Measurements from ENCODE around the gene PKP1. TPM values are rescaled to one million over a fixed set of nuclear protein-coding genes. Genes with fewer than 3 reads are reported as not detected.

The PKP1 gene
- polyA plus RNA-seq, 3 donors, result not detected

DNA sequence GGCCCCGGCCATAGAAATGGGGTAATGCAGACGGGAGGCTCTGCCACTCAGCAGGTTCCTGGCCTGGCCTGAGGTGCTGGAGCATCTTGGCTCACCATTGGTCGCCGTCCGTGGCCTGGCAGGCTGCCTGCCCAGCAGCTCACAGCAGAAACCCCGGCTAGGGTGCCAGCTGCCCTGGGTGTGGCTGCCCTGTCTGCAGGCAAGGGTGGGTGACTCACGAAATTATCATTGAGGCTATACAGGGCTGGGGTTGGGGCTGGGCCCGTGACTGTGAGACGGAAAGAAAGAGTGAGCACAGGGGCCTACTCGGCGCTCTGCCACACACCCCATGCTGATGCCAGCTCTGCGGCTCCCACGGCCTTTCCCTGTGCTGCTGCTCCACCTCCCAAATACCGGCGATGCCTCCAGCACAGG is 8.0 kb upstream of the PKP1 start:
- H3K4me1 ChIP-seq (ENCODE audit: control insufficient read depth in 1 of 2, insufficient read depth in 2 of 2, low read length in 2 of 2), result no peaks in the 10 kb centered on the region
- no peaks in the 10 kb centered on the region for H3K79me2 ChIP-seq (ENCODE audit: insufficient read depth, low read length)
- Mint-ChIP-seq H3K4me3 (no peak overlapping the region), H3K27ac (no peak overlapping the region), H3K36me3 (no peaks in the 10 kb centered on the region), H3K4me1 (no peaks in the 10 kb centered on the region), H3K27me3 (ENCODE audit: low read depth in 3 of 3) (peaks cover 7 to 18% (median 15%) of the 10 kb centered on the region in 3 donors), H3K9me3 (peaks cover 0 to 4% (median 0%) of the 10 kb centered on the region in 7 donors)
- no peaks in the 10 kb centered on the region for H3K36me3 ChIP-seq (replicated peaks in 1 of 2; ENCODE audit: control insufficient read depth in 1 of 2, insufficient read depth in 2 of 2, low read length in 2 of 2)
- WGBS (ENCODE audit: insufficient coverage), result 88% methylated on average over 15 of the region's 15 CpGs
- TF ChIP-seq, protein P1, sequence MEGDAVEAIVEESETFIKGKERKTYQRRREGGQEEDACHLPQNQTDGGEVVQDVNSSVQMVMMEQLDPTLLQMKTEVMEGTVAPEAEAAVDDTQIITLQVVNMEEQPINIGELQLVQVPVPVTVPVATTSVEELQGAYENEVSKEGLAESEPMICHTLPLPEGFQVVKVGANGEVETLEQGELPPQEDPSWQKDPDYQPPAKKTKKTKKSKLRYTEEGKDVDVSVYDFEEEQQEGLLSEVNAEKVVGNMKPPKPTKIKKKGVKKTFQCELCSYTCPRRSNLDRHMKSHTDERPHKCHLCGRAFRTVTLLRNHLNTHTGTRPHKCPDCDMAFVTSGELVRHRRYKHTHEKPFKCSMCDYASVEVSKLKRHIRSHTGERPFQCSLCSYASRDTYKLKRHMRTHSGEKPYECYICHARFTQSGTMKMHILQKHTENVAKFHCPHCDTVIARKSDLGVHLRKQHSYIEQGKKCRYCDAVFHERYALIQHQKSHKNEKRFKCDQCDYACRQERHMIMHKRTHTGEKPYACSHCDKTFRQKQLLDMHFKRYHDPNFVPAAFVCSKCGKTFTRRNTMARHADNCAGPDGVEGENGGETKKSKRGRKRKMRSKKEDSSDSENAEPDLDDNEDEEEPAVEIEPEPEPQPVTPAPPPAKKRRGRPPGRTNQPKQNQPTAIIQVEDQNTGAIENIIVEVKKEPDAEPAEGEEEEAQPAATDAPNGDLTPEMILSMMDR (IDR thresholded peaks at IDR 0.05), result no peak
- no peak overlapping the region for H2AFZ ChIP-seq (ENCODE audit: insufficient read depth, low read depth, low read length, poor library complexity, severe bottlenecking)
- no peak overlapping the region for H3K4me2 ChIP-seq (replicated peaks; ENCODE audit: extremely low read depth, low read length, poor library complexity, severe bottlenecking)
- no peak for DNase-seq
- no peak overlapping the region for H3K27ac ChIP-seq (ENCODE audit: low read depth in 1 of 2, low read length in 2 of 2)
- no peak overlapping the region for H3K4me3 ChIP-seq (replicated peaks in 1 of 3; ENCODE audit: low read depth in 2 of 3, low read length in 3 of 3)
- H4K20me1 ChIP-seq (ENCODE audit: insufficient read depth, low read length), result no peaks in the 10 kb centered on the region
- H3K9me3 ChIP-seq (replicated peaks in 1 of 2; ENCODE audit: control insufficient read depth in 1 of 2, insufficient read depth in 1 of 2, low read length in 2 of 2), result no peaks in the 10 kb centered on the region
- H3K9ac ChIP-seq (ENCODE audit: insufficient read depth, low read length, poor library complexity, severe bottlenecking), result no peak overlapping the region
- intact Hi-C loops (cut with micrococcal nuclease), result no loop called here
- H3K27me3 ChIP-seq (ENCODE audit: control insufficient read depth in 2 of 2, insufficient read depth in 2 of 2, low read length in 2 of 2), result peaks cover 0 to 6% of the 10 kb centered on the region in 2 donors

DNA sequence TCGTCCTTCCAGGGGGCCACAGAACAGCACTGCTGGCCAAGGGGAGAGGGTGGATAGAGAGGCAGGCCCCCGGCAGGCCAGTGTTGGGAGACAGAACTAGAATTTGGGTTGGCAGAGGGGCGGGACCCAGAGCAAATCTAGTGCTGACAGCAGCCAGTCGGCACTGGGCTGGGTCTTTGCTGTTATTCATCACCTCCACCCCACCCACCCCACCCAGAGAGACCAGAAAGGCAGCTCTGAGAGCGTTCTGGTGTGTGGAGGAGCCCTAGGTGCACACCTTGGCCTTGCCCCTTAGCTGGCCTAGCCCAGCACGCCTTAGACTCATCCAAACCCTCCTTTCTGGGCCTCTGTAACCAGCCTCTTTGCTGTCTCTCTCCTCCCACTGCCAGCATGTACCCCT is 6.4 kb upstream of the PKP1 start:
- Histone ChIP-seq H3K36me3 (replicated peaks in 1 of 2; ENCODE audit: control insufficient read depth in 1 of 2, insufficient read depth in 2 of 2, low read length in 2 of 2) (no peaks in the 10 kb centered on the region), H3K9me3 (replicated peaks in 1 of 2; ENCODE audit: control insufficient read depth in 1 of 2, insufficient read depth in 1 of 2, low read length in 2 of 2) (no peaks in the 10 kb centered on the region), H3K79me2 (ENCODE audit: insufficient read depth, low read length) (no peaks in the 10 kb centered on the region), H3K4me3 (replicated peaks in 1 of 3; ENCODE audit: low read depth in 2 of 3, low read length in 3 of 3) (no peak overlapping the region), H3K4me2 (replicated peaks; ENCODE audit: extremely low read depth, low read length, poor library complexity, severe bottlenecking) (no peak overlapping the region), H3K4me1 (ENCODE audit: control insufficient read depth in 1 of 2, insufficient read depth in 2 of 2, low read length in 2 of 2) (no peaks in the 10 kb centered on the region), H4K20me1 (ENCODE audit: insufficient read depth, low read length) (no peaks in the 10 kb centered on the region), H2AFZ (ENCODE audit: insufficient read depth, low read depth, low read length, poor library complexity, severe bottlenecking) (no peak overlapping the region), H3K27ac (ENCODE audit: low read depth in 1 of 2, low read length in 2 of 2) (no peak overlapping the region), H3K9ac (ENCODE audit: insufficient read depth, low read length, poor library complexity, severe bottlenecking) (no peak overlapping the region), H3K27me3 (ENCODE audit: control insufficient read depth in 2 of 2, insufficient read depth in 2 of 2, low read length in 2 of 2) (peaks cover 4 to 17% of the 10 kb centered on the region in 2 donors)
- intact Hi-C loops (cut with micrococcal nuclease), result no loop called here
- Mint-ChIP-seq H3K27ac (no peak overlapping the region), H3K36me3 (no peaks in the 10 kb centered on the region), H3K4me3 (no peak overlapping the region), H3K4me1 (no peaks in the 10 kb centered on the region), H3K9me3 (peaks cover 0 to 4% (median 0%) of the 10 kb centered on the region in 7 donors), H3K27me3 (ENCODE audit: low read depth in 3 of 3) (peaks cover 17 to 26% (median 26%) of the 10 kb centered on the region in 3 donors)
- TF ChIP-seq, protein P1 (IDR thresholded peaks at IDR 0.05), result no peak
- no peak for DNase-seq
- WGBS (ENCODE audit: insufficient coverage), result 100% methylated on average over 2 of the region's 6 CpGs

Measured in CD14-positive monocyte (primary cell).